ENCODE results near the gene MED15.
"Not testable (repeated sequence)": the region's sequence is repeated elsewhere in the genome, so short reads cannot be mapped to it uniquely, and the experiment has no call there.

MED15 gene

GRCh38 chr22:20507253-20508066 lies at the start of gene MED15:
TSS of gene MED15 (plus strand) at chr22:20507610. CDS start at chr22:20507679, 69 bp downstream.
- DNase-seq = peak; percentile 89

- DNase-seq = no peak
Measured at GRCh38 chr22:20458530-20459151, 48.8 kb upstream of the MED15 start.

- no peak for DNase-seq
Measured at GRCh38 chr22:20459152-20459542, 48.3 kb upstream of the MED15 start.

GRCh38 chr22:20459862-20460261 lies 47.5 kb upstream of the MED15 start:
- no peak for DNase-seq

GRCh38 chr22:20463324-20464095 lies 43.9 kb upstream of the MED15 start:
- no peak for DNase-seq

- DNase-seq = no peak
Measured at GRCh38 chr22:20464096-20464614, 43.3 kb upstream of the MED15 start.

GRCh38 chr22:20464912-20465758 lies 42.3 kb upstream of the MED15 start:
- no peak for DNase-seq

- no peak for DNase-seq
Measured at GRCh38 chr22:20465759-20466077, 41.7 kb upstream of the MED15 start.

- DNase-seq = no peak
Measured at GRCh38 chr22:20466659-20467379, 40.6 kb upstream of the MED15 start.

- no peak for DNase-seq
Measured at GRCh38 chr22:20469110-20469868, 38.1 kb upstream of the MED15 start.

GRCh38 chr22:20470525-20470924 lies 36.9 kb upstream of the MED15 start:
- not testable (repeated sequence) for DNase-seq

- no peak for DNase-seq
Measured at GRCh38 chr22:20471126-20471833, 36.1 kb upstream of the MED15 start.

- DNase-seq = no peak
Measured at GRCh38 chr22:20472629-20473442, 34.6 kb upstream of the MED15 start.

- no peak for DNase-seq
Measured at GRCh38 chr22:20475115-20475436, 32.3 kb upstream of the MED15 start.

GRCh38 chr22:20475569-20475968 lies 31.8 kb upstream of the MED15 start:
- not testable (repeated sequence) for DNase-seq

GRCh38 chr22:20478059-20478458 lies 29.4 kb upstream of the MED15 start:
- DNase-seq = not testable (repeated sequence)

- DNase-seq = no peak
Measured at GRCh38 chr22:20479612-20480196, 27.7 kb upstream of the MED15 start.

GRCh38 chr22:20483143-20483506 lies 24.3 kb upstream of the MED15 start:
- not testable (repeated sequence) for DNase-seq

- DNase-seq = no peak
Measured at GRCh38 chr22:20483771-20484170, 23.6 kb upstream of the MED15 start.
